Measurements from ENCODE around the gene HRH1. TPM values are rescaled to one million over a fixed set of nuclear protein-coding genes. Genes with fewer than 3 reads are reported as not detected.
"Not testable (repeated sequence)": the region's sequence is repeated elsewhere in the genome, so short reads cannot be mapped to it uniquely, and the experiment has no call there.

HRH1 gene, protein sequence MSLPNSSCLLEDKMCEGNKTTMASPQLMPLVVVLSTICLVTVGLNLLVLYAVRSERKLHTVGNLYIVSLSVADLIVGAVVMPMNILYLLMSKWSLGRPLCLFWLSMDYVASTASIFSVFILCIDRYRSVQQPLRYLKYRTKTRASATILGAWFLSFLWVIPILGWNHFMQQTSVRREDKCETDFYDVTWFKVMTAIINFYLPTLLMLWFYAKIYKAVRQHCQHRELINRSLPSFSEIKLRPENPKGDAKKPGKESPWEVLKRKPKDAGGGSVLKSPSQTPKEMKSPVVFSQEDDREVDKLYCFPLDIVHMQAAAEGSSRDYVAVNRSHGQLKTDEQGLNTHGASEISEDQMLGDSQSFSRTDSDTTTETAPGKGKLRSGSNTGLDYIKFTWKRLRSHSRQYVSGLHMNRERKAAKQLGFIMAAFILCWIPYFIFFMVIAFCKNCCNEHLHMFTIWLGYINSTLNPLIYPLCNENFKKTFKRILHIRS
- total RNA-seq, result not detected
- total RNA-seq (2013), result 0.16 TPM

DNA sequence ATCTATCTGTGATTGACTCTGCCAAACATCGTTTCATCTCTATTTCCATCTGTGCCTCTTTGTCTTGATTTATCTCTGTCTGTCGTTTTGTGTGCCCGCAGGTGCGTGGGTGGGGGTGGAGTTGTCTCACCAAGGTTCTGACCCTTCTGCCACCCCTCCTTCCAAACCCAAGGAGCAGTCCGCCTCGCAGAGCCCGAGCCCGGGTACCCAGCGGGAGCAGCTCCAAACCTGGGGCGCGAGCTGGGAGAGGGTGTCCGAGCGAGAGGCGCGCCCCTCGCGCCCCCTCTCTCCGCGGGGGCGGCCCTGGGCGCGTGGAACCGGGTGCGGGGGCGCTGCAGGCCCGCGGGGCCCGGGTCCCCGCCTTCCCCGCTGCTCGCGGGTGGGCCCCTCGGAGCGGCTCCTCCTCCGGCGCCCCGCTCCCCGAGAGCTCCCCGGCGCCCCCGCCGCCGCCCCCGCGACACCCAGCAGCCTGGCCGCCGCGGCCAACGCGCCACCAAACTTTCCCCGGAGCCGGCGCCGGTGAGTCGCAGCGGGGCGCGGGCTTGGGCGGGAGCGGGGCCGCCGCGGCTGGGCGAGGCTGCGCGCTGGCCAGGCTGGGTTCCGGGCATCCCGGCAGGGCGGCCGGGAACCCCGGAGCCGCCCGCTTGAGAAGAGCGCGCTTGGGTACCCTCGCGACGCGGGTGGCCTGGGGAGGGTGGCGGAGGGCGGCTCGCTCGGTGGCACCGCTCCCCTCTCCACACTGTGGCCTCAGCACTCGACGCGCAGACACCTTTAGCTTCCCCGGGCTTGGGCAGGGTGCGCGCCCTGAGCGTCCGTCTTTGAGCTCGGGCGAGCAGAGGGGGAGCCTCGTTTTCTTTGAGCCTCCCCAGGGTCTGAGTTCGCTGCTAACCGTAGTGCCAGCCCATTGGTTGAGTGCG is at the start of gene HRH1:
HRH1 (plus strand) TSS at position 458 of the 917 bp plus-strand sequence. CDS start 104,545 bp downstream, outside the sequence.
- Mint-ChIP-seq H3K9me3 (no peaks in the 10 kb centered on the region), H3K4me1 (no peaks in the 10 kb centered on the region), H3K27ac (no peak within 1 kb of the TSS), H3K27me3 (ENCODE audit: low read depth in 2 of 2) (peaks cover 38 to 64% of the 10 kb centered on the region in 2 donors), H3K36me3 (no peaks in the 10 kb centered on the region), H3K4me3 (no peak within 1 kb of the TSS)
- ATAC-seq (no peak), DNase-seq (no peak)
- no peak within 1 kb of the TSS for H3K4me3 ChIP-seq (ENCODE audit: low read length)
- peaks cover 12% of the 10 kb centered on the region for H3K27me3 ChIP-seq (ENCODE audit: control insufficient read depth, insufficient read depth, low read length)
- no peaks in the 10 kb centered on the region for H3K36me3 ChIP-seq (ENCODE audit: control insufficient read depth, insufficient read depth, low read length)
- TF ChIP-seq, protein P1, sequence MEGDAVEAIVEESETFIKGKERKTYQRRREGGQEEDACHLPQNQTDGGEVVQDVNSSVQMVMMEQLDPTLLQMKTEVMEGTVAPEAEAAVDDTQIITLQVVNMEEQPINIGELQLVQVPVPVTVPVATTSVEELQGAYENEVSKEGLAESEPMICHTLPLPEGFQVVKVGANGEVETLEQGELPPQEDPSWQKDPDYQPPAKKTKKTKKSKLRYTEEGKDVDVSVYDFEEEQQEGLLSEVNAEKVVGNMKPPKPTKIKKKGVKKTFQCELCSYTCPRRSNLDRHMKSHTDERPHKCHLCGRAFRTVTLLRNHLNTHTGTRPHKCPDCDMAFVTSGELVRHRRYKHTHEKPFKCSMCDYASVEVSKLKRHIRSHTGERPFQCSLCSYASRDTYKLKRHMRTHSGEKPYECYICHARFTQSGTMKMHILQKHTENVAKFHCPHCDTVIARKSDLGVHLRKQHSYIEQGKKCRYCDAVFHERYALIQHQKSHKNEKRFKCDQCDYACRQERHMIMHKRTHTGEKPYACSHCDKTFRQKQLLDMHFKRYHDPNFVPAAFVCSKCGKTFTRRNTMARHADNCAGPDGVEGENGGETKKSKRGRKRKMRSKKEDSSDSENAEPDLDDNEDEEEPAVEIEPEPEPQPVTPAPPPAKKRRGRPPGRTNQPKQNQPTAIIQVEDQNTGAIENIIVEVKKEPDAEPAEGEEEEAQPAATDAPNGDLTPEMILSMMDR (IDR thresholded peaks at IDR 0.05), result no peak
- intact Hi-C loops (cut with micrococcal nuclease), result no loop called here
- no peaks in the 10 kb centered on the region for H3K9me3 ChIP-seq (ENCODE audit: control insufficient read depth, insufficient read depth, low read length)
- under 1% methylated on average over 94 of the region's 98 CpGs for WGBS (ENCODE audit: insufficient coverage)
- no peaks in the 10 kb centered on the region for H3K4me1 ChIP-seq (ENCODE audit: control insufficient read depth, insufficient read depth, low read length)
- H3K27ac ChIP-seq (ENCODE audit: low read length), result no peak within 1 kb of the TSS

DNA sequence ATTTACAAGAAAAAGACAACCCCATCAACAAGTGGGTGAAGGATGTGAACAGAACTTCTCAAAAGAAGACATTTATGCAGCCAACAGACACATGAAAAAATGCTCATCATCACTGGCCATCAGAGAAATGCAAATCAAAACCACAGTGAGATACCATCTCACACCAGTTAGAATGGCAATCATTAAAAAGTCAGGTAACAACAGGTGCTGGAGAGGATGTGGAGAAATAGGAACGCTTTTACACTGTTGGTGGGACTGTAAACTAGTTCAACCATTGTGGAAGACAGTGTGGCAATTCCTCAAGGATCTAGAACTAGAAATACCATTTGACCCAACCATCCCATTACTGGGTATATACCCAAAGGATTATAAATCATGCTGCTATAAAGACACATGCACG is 41.0 kb upstream of the HRH1 start:
- H3K4me3 Mint-ChIP-seq; intact Hi-C loops (cut with micrococcal nuclease); DNase-seq; H3K27me3 ChIP-seq (ENCODE audit: control insufficient read depth, insufficient read depth, low read length); H3K36me3 ChIP-seq (ENCODE audit: control insufficient read depth, insufficient read depth, low read length); H3K9me3 ChIP-seq (ENCODE audit: control insufficient read depth, insufficient read depth, low read length); H3K4me1 Mint-ChIP-seq; H3K36me3 Mint-ChIP-seq; H3K27ac Mint-ChIP-seq; H3K4me1 ChIP-seq (ENCODE audit: control insufficient read depth, insufficient read depth, low read length); H3K27ac ChIP-seq (ENCODE audit: low read length); ATAC-seq; H3K9me3 Mint-ChIP-seq; H3K4me3 ChIP-seq (ENCODE audit: low read length): not testable (repeated sequence)
- H3K27me3 Mint-ChIP-seq (ENCODE audit: low read depth in 2 of 2), result peaks cover 21 to 44% of the 10 kb centered on the region in 2 donors
- no CpG with 5 or more reads among the region's 2 CpGs for WGBS (ENCODE audit: insufficient coverage)

DNA sequence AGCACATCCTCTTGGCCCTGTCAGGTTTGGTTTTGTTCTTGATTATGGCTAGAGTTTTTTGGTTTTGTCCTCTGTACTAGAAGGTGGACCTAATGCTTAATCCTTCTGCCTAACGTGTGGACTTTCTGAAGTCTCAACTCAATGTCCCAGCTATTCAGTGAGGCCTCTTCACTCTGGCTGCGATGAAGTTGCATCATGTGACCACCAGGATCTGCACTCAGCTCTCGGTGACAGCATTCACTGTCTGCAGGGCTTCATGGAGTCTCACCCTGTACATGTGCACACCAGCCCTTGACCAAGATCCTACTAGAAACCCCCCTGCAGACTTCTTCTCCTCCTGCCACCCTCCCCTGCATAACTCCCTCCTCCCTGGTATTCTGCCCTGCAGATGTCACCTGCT is 38.7 kb upstream of the HRH1 start:
- H3K4me3 Mint-ChIP-seq, result no peak overlapping the region
- H3K27me3 Mint-ChIP-seq (ENCODE audit: low read depth in 2 of 2), result peaks cover 15 to 38% of the 10 kb centered on the region in 2 donors
- H3K4me3 ChIP-seq (ENCODE audit: low read length), result no peak overlapping the region
- intact Hi-C loops (cut with micrococcal nuclease), result no loop called here
- 85% methylated on average over 3 of the region's 3 CpGs for WGBS (ENCODE audit: insufficient coverage)
- no peak overlapping the region for H3K27ac ChIP-seq (ENCODE audit: low read length)
- no peaks in the 10 kb centered on the region for H3K36me3 ChIP-seq (ENCODE audit: control insufficient read depth, insufficient read depth, low read length)
- no peak overlapping the region for H3K27ac Mint-ChIP-seq
- H3K36me3 Mint-ChIP-seq, result no peaks in the 10 kb centered on the region
- peaks cover 2% of the 10 kb centered on the region for H3K27me3 ChIP-seq (ENCODE audit: control insufficient read depth, insufficient read depth, low read length)
- peaks cover 3% of the 10 kb centered on the region for H3K9me3 ChIP-seq (ENCODE audit: control insufficient read depth, insufficient read depth, low read length)
- H3K4me1 Mint-ChIP-seq, result no peaks in the 10 kb centered on the region
- TF ChIP-seq, protein P1 (IDR thresholded peaks at IDR 0.05), result no peak
- DNase-seq, result no peak
- H3K4me1 ChIP-seq (ENCODE audit: control insufficient read depth, insufficient read depth, low read length), result no peaks in the 10 kb centered on the region
- no peaks in the 10 kb centered on the region for H3K9me3 Mint-ChIP-seq
- no peak for ATAC-seq
